DND-41 (cell line): ENCODE data around the gene AFF3.

Source experiments
- EZH2 ChIP-seq: IDR thresholded peaks from 3 replicates; pipeline ENCODE4 v1.6.1; 2012; ENCODE audit warnings: borderline replicate concordance, low read depth, mild to moderate bottlenecking, moderate library complexity, low read length, inconsistent platforms; ENCODE audit not compliant: severe bottlenecking
- TF ChIP-seq, protein P1 (sequence below): IDR thresholded peaks from 2 replicates; pipeline ENCODE4 v1.5.1; 2012; ENCODE audit warnings: borderline replicate concordance, low read length, moderate library complexity, mild to moderate bottlenecking; ENCODE audit not compliant: poor library complexity, severe bottlenecking; ENCODE audit errors: extremely low read depth

DNA sequence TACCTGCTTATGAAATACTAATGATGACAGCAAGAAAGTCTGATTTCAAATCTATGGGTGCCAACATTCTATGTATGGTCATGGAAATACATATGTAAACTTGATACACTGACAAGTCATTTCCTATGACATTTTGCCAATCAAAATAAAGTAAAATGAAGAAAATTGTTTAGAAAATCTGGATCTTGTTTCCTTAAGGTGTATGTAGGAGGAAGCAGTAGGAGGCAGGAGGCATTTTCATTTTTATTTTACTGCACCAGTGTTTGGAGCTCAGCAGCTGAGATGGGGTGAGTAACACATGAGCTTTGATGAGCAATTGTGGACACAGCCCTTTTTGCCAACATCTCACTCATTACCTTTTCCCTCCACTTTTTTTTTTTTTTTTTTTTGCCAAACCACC is 167.0 kb downstream of the AFF3 start:
- TF ChIP-seq, protein P1, sequence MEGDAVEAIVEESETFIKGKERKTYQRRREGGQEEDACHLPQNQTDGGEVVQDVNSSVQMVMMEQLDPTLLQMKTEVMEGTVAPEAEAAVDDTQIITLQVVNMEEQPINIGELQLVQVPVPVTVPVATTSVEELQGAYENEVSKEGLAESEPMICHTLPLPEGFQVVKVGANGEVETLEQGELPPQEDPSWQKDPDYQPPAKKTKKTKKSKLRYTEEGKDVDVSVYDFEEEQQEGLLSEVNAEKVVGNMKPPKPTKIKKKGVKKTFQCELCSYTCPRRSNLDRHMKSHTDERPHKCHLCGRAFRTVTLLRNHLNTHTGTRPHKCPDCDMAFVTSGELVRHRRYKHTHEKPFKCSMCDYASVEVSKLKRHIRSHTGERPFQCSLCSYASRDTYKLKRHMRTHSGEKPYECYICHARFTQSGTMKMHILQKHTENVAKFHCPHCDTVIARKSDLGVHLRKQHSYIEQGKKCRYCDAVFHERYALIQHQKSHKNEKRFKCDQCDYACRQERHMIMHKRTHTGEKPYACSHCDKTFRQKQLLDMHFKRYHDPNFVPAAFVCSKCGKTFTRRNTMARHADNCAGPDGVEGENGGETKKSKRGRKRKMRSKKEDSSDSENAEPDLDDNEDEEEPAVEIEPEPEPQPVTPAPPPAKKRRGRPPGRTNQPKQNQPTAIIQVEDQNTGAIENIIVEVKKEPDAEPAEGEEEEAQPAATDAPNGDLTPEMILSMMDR, result no peak
- no peak for TF ChIP-seq EZH2
